Measurements from ENCODE around the gene CCDC154. TPM values are rescaled to one million over a fixed set of nuclear protein-coding genes. Genes with fewer than 3 reads are reported as not detected.

CCDC154 gene
- total RNA-seq, 6 experiments from 2014 or later = 0.10 to 0.52 (median 0.31) TPM; not detected in 3

DNA sequence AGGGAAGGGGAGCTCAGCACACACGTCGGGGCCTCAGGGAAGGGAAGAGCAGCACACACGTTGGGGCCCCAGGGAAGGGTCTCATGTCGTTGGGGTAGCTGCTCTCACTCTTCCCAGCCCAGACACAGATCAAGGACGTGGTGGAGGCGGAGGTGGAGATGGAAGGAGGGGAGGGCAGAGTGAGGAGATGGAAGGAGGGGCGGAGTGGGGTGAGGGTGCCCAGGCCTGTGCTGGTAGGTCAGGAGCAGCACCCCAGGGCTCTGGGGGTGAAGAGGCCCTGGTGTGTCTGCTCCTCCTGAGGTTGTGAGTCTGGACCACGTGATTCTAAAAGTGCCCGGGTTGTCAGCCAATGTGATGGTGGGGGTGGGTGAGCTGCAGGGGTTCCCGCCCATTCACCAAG, 15.6 kb upstream of the CCDC154 start:
- no peak for DNase-seq
- H3K9me3 Mint-ChIP-seq = no peaks in the 10 kb centered on the region
- no peaks in the 10 kb centered on the region; the same call in 1 of the 2 replicates for H3K27me3 Mint-ChIP-seq (ENCODE audit: insufficient read depth)
- H3K4me3 Mint-ChIP-seq = no peak overlapping the region
- no peaks in the 10 kb centered on the region for H3K4me1 Mint-ChIP-seq (ENCODE audit: low read depth)
- H3K27ac Mint-ChIP-seq = no peak overlapping the region
- TF ChIP-seq CTCF (IDR thresholded peaks at IDR 0.05) = no peak
- H3K36me3 Mint-ChIP-seq (ENCODE audit: low read depth) = no peaks in the 10 kb centered on the region

DNA sequence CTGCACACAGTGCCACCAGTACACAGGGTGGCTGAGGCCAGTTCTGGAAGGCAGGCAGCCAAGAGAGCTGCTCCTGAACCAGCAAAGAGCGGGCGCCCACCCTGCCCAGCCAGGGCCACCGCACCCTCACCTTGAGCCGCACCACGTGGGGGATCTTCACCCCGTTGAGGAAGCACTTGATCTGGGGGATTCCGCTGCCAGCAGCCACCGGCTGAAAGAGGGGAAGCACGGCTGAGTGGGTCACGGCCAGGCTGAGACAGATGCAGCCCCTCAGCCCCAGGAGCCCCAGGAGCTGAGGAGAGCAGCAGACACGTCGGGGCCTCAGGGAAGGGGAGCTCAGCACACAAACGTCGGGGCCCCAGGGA, 14.6 kb upstream of the CCDC154 start:
- Mint-ChIP-seq H3K4me1 (ENCODE audit: low read depth) (no peaks in the 10 kb centered on the region), H3K27me3 (ENCODE audit: insufficient read depth) (no peaks in the 10 kb centered on the region; the same call in 1 of the 2 replicates), H3K9me3 (no peaks in the 10 kb centered on the region), H3K36me3 (ENCODE audit: low read depth) (no peaks in the 10 kb centered on the region), H3K27ac (no peak overlapping the region), H3K4me3 (no peak overlapping the region)
- no peak for DNase-seq
- TF ChIP-seq CTCF (IDR thresholded peaks at IDR 0.05) = no peak

GRCh38 chr16:1458336-1458976, 14.1 kb upstream of the CCDC154 start:
- Mint-ChIP-seq H3K27me3 (ENCODE audit: insufficient read depth) (no peaks in the 10 kb centered on the region; the same call in 1 of the 2 replicates), H3K27ac (no peak overlapping the region), H3K9me3 (no peaks in the 10 kb centered on the region), H3K4me3 (no peak overlapping the region), H3K4me1 (ENCODE audit: low read depth) (no peaks in the 10 kb centered on the region), H3K36me3 (ENCODE audit: low read depth) (no peaks in the 10 kb centered on the region)
- TF ChIP-seq CTCF (IDR thresholded peaks at IDR 0.05) = no peak
- DNase-seq = peak; percentile 10

- Mint-ChIP-seq H3K36me3 (ENCODE audit: low read depth) (no peaks in the 10 kb centered on the region), H3K27ac (no peak overlapping the region), H3K27me3 (ENCODE audit: insufficient read depth) (no peaks in the 10 kb centered on the region; the same call in 1 of the 2 replicates), H3K4me1 (ENCODE audit: low read depth) (no peaks in the 10 kb centered on the region), H3K9me3 (no peaks in the 10 kb centered on the region), H3K4me3 (no peak overlapping the region)
- no peak for TF ChIP-seq CTCF (IDR thresholded peaks at IDR 0.05)
- no peak for DNase-seq
Measured at GRCh38 chr16:1457489-1458245, 13.3 kb upstream of the CCDC154 start.

DNA sequence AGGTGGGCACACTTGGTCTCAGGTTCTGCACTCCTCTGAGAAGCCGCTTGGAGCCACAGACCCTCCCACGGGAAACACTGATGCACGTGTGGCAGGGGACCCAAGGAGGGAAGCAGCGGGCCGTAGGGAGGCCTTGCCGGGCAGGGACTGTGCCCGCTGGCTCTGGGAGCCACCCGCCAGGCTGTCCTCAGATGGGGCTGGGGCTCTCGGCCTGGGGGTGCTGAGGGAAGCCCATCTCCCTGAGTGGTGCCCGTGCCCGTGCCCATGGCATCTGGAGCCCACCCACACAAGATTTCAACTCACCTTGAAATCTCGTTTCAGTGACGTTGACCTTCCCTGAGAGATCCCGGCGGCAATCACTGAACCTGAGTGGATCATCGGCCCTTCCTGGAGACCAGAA, 12.6 kb upstream of the CCDC154 start:
- Mint-ChIP-seq H3K27ac (no peak overlapping the region), H3K27me3 (ENCODE audit: insufficient read depth) (no peaks in the 10 kb centered on the region; the same call in 1 of the 2 replicates), H3K36me3 (ENCODE audit: low read depth) (no peaks in the 10 kb centered on the region), H3K4me1 (ENCODE audit: low read depth) (no peaks in the 10 kb centered on the region), H3K4me3 (no peak overlapping the region), H3K9me3 (no peaks in the 10 kb centered on the region)
- no peak for DNase-seq
- no peak for TF ChIP-seq CTCF (IDR thresholded peaks at IDR 0.05)
